Activated B cell treated with CpG ODN at 0.5 μM for 24 hours (primary cell): Measurements from ENCODE around the gene NEDD8. TPM values are rescaled to one million over a fixed set of nuclear protein-coding genes. Genes with fewer than 3 reads are reported as not detected.

ENCODE experiments used
- ATAC-seq: fragments of 200-7000 bp; cut with Tn5 transposase; one replicate; pipeline ENCODE4 v1.10.0; 2021; ENCODE audit warnings: low read depth, mild to moderate bottlenecking, moderate library complexity
- CTCF ChIA-PET: fragments of 350-600 bp; sonication (Branson Sonifier 250); formaldehyde crosslinking; loops from one replicate; lab custom pipeline; 2021; ENCODE audit warnings: antibody characterized with exemption; lab: Charles Lee
- POLR2A ChIA-PET: fragments of 350-600 bp; sonication (Branson Sonifier 250); formaldehyde crosslinking; loops from one replicate; lab custom pipeline; 2021; ENCODE audit warnings: antibody characterized with exemption; lab: Charles Lee
- DNase-seq: peaks from one replicate; pipeline ENCODE4 v3.0.0; 2022
- H3K27ac Mint-ChIP-seq: one replicate; pipeline ENCODE4 v1.8.0; 2020; ENCODE audit warnings: mixed read lengths
- H3K27me3 Mint-ChIP-seq: one replicate; pipeline ENCODE4 v1.8.0; 2021; ENCODE audit warnings: mixed read lengths
- H3K36me3 Mint-ChIP-seq: one replicate; pipeline ENCODE4 v1.8.0; 2021; ENCODE audit warnings: low read depth, mixed read lengths
- H3K4me1 Mint-ChIP-seq: one replicate; pipeline ENCODE4 v1.8.0; 2021; ENCODE audit warnings: mixed read lengths
- H3K4me3 Mint-ChIP-seq: one replicate; pipeline ENCODE4 v1.8.0; 2020; ENCODE audit warnings: mild to moderate bottlenecking, mixed read lengths
- H3K9me3 Mint-ChIP-seq: one replicate; pipeline ENCODE4 v1.8.0; 2020; ENCODE audit warnings: mixed read lengths
- intact Hi-C: fragments of 100-400 bp; cut with micrococcal nuclease; formaldehyde crosslinking; loops from one replicate; pipeline ENCODE4 v1.15.1; 2024
- total RNA-seq: library from RNA; stranded (reverse); gene quantifications from 2 replicates; pipeline ENCODE4 v1.2.3, GENCODE V29; 2022
- TF ChIP-seq, protein P1 (sequence below): fragments of 200-600 bp; IDR thresholded peaks from one replicate; pipeline ENCODE4 v1.8.0; 2022; ENCODE audit warnings: antibody characterized with exemption, mild to moderate bottlenecking

NEDD8 gene
- total RNA-seq, 1 donor from 2014 or later = 129 TPM

- POLR2A ChIA-PET = no interaction called here
These were observed 28.0 kb upstream of the NEDD8 start for GRCh38 chr14:24260026-24260779.

DNA sequence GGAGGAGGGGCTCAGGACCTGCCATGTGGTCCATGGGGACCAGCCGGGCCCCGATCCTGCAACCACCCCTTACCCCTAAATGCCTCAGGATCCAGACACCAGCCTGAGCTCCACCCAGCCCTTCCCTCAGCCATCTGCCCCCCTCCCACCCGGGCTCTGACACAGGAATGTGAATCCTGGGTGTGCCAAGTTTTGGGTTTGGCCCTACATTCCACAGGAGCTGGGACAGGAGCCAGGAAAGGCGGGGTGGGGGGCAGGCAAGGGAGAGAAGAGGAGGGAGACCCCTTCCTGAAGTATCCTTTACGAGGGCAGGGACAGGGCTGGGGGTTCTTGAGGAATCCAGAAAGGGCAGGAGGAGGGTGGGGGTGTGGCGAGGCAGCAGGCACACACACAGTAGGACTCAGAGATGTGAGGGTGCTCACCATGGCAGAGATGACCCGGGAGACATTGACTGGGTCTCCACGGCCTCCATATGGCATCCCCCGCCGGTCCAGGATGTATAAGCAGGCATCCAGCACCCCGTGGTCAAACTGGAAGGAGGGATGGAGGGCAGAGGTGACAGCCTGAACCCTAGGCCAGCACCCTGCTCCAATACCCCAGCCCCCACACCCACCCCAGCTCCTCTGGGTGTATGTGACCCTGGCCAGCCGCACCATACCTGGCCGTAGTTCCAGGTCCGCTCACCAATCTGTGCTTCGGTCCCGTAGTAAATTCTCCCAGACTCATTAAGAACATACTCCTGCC lies 27.3 kb upstream of the NEDD8 start:
- Mint-ChIP-seq H3K27ac (no peak overlapping the region), H3K9me3 (no peaks in the 10 kb centered on the region), H3K4me3 (no peak overlapping the region), H3K4me1 (no peaks in the 10 kb centered on the region), H3K36me3 (peaks cover 34% of the 10 kb centered on the region), H3K27me3 (no peaks in the 10 kb centered on the region)
- TF ChIP-seq, protein P1, sequence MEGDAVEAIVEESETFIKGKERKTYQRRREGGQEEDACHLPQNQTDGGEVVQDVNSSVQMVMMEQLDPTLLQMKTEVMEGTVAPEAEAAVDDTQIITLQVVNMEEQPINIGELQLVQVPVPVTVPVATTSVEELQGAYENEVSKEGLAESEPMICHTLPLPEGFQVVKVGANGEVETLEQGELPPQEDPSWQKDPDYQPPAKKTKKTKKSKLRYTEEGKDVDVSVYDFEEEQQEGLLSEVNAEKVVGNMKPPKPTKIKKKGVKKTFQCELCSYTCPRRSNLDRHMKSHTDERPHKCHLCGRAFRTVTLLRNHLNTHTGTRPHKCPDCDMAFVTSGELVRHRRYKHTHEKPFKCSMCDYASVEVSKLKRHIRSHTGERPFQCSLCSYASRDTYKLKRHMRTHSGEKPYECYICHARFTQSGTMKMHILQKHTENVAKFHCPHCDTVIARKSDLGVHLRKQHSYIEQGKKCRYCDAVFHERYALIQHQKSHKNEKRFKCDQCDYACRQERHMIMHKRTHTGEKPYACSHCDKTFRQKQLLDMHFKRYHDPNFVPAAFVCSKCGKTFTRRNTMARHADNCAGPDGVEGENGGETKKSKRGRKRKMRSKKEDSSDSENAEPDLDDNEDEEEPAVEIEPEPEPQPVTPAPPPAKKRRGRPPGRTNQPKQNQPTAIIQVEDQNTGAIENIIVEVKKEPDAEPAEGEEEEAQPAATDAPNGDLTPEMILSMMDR = no peak
- ChIA-PET POLR2A (no interaction called here), CTCF (interaction anchor here (1.5 kb wide), 1 partner anchor 17 kb away, joined by 5 read pairs; the partner anchor contains the start of gene TINF2)
- DNase-seq = no peak
- ATAC-seq = no peak
- intact Hi-C loops = no loop called here

More at GRCh38 chr14:24260026-24260779, 28.0 kb upstream of the NEDD8 start:
- TF ChIP-seq, protein P1 = no peak
- Mint-ChIP-seq H3K27me3 (no peaks in the 10 kb centered on the region), H3K36me3 (peaks cover 37% of the 10 kb centered on the region), H3K4me1 (no peaks in the 10 kb centered on the region), H3K4me3 (no peak overlapping the region), H3K27ac (no peak overlapping the region), H3K9me3 (no peaks in the 10 kb centered on the region)
- CTCF ChIA-PET = no interaction called here
- ATAC-seq (no peak), DNase-seq (no peak)
- intact Hi-C loops = no loop called here

- ATAC-seq = no peak
- H3K27me3 Mint-ChIP-seq = no peaks in the 10 kb centered on the region
- CTCF ChIA-PET = interaction anchor here (1.5 kb wide), 1 partner anchor 16 kb away, joined by 5 read pairs; the partner anchor contains the start of gene TINF2
- no peak for DNase-seq
- POLR2A ChIA-PET = no interaction called here
- H3K27ac Mint-ChIP-seq = no peak overlapping the region
- H3K36me3 Mint-ChIP-seq = peaks cover 37% of the 10 kb centered on the region
- H3K4me3 Mint-ChIP-seq = no peak overlapping the region
- no peaks in the 10 kb centered on the region for H3K9me3 Mint-ChIP-seq
- TF ChIP-seq, protein P1 = no peak
- intact Hi-C loops = no loop called here
- no peaks in the 10 kb centered on the region for H3K4me1 Mint-ChIP-seq
These were observed 26.5 kb upstream of the NEDD8 start for GRCh38 chr14:24258548-24259265.

DNA sequence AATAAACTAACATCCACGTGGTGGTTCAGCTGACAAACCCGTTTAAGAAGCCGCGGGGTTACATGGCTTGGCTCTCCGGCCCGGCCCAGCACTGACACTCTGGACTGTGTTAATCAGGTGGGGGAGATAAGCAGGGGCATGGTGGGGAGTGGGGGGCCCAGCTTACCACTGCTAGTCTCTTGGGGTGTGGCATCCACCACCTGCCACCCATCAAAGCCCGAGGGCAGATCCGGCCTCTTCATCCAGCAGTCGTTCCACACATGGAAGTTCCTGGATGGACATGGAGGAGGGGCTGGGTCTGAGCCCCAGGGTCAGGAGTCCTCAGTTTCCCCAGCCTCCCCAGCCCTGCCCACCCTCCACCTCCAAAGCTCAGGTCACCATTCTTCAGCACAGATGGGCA lies 26.0 kb upstream of the NEDD8 start:
- Mint-ChIP-seq H3K9me3 (no peaks in the 10 kb centered on the region), H3K27ac (no peak overlapping the region), H3K4me3 (no peak overlapping the region), H3K4me1 (no peaks in the 10 kb centered on the region), H3K36me3 (peaks cover 38% of the 10 kb centered on the region), H3K27me3 (no peaks in the 10 kb centered on the region)
- intact Hi-C loops = no loop called here
- ChIA-PET CTCF (interaction anchor here (1.5 kb wide), 1 partner anchor 15 kb away, joined by 5 read pairs; the partner anchor contains the start of gene TINF2), POLR2A (interaction anchor here (0.8 kb wide), 1 partner anchor 13 kb away, joined by 3 read pairs; no protein-coding TSS in a partner anchor)
- TF ChIP-seq, protein P1 = no peak
- no peak for DNase-seq
- no peak for ATAC-seq
